PC-9 (cell line): ENCODE measurements around the gene HMX2.

Experiments used
- EZH2 ChIP-seq: fragments of 200-600 bp; sonication (generic); IDR thresholded peaks from 2 replicates; pipeline ENCODE4 v1.8.0; 2017; ENCODE audit warnings: antibody characterized with exemption, low read depth
- TF ChIP-seq, protein P1 (sequence below): fragments of 200-600 bp; sonication (generic); conservative IDR thresholded peaks from 2 replicates; pipeline ENCODE4 v1.6.1; 2017; ENCODE audit warnings: mixed run types, antibody characterized with exemption, mild to moderate bottlenecking, moderate library complexity

- TF ChIP-seq, protein P1, sequence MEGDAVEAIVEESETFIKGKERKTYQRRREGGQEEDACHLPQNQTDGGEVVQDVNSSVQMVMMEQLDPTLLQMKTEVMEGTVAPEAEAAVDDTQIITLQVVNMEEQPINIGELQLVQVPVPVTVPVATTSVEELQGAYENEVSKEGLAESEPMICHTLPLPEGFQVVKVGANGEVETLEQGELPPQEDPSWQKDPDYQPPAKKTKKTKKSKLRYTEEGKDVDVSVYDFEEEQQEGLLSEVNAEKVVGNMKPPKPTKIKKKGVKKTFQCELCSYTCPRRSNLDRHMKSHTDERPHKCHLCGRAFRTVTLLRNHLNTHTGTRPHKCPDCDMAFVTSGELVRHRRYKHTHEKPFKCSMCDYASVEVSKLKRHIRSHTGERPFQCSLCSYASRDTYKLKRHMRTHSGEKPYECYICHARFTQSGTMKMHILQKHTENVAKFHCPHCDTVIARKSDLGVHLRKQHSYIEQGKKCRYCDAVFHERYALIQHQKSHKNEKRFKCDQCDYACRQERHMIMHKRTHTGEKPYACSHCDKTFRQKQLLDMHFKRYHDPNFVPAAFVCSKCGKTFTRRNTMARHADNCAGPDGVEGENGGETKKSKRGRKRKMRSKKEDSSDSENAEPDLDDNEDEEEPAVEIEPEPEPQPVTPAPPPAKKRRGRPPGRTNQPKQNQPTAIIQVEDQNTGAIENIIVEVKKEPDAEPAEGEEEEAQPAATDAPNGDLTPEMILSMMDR: no peak
- no peak for TF ChIP-seq EZH2
Observed at GRCh38 chr10:123154092-123154710, 6.3 kb downstream of the HMX2 start, which contains the start of gene BUB3.
